GM12878 (cell line): Measurements from ENCODE around the gene NUB1.

Experiments used
- BRCA1 ChIP-seq: IDR thresholded peaks from 2 replicates; pipeline ENCODE4 v1.6.1; 2011; ENCODE audit warnings: low read depth, low read length, improper control_type of control experiment
- CREB1 ChIP-seq: IDR thresholded peaks from 2 replicates; pipeline ENCODE4 v1.6.1; 2012; ENCODE audit warnings: low read depth, mild to moderate bottlenecking, inconsistent platforms
- EP300 ChIP-seq, 2 experiments: fragments of 150-350 bp in 1 of 2; IDR thresholded peaks; 2 replicates each; pipeline ENCODE4 v1.6.1; 2011 to 2012; ENCODE audit warnings: low read depth in 2 of 2, low read length in 2 of 2, borderline replicate concordance in 1 of 2, improper control_type of control experiment in 1 of 2, inconsistent platforms in 1 of 2; ENCODE audit not compliant: control insufficient read depth in 1 of 2
- POLR2A ChIP-seq: IDR thresholded peaks from 2 replicates; pipeline ENCODE4 v1.6.1; 2011; ENCODE audit warnings: low read depth, mild to moderate bottlenecking, low read length
- TF ChIP-seq, protein P1 (sequence below): IDR thresholded peaks from 2 replicates; pipeline ENCODE4 v1.6.1; 2011; ENCODE audit warnings: borderline replicate concordance, low read depth, mild to moderate bottlenecking, moderate library complexity, mixed read lengths, low read length; ENCODE audit not compliant: insufficient read depth; ENCODE audit errors: extremely low read length
- TF ChIP-seq, protein P2 (sequence below): fragments of 450-650 bp; IDR thresholded peaks from 2 replicates; pipeline ENCODE4 v1.6.1; 2017; ENCODE audit warnings: mild to moderate bottlenecking, low read depth, inconsistent platforms; ENCODE audit not compliant: poor library complexity, severe bottlenecking
- TF ChIP-seq, protein P3 (sequence below): fragments of 450-650 bp; IDR thresholded peaks from 2 replicates; pipeline ENCODE4 v1.6.1; 2018; ENCODE audit warnings: borderline replicate concordance, mild to moderate bottlenecking; ENCODE audit not compliant: partially characterized antibody

DNA sequence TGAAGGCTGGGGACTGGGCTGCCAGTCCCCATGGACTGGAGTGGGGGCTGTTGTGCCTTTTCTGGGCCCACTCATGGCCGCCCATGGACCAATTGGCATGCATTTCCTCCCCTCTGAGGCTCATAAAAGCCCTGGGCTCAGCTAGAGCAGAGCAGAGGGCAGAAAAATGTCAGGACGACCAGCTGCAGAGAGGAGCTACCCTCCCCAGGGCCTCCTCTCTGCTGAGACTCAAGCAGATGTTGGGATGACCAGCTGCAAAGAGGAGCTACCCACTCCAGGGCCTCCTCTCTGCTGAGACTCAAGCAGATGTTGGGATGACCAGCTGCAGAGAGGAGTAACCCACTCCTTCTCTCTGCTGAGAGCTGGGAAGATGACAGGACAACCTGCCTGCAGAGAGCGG, 20.3 kb upstream of the NUB1 start:
- TF ChIP-seq BRCA1 (no peak), EP300 (IDR thresholded peaks at IDR 0.05; ENCODE audit: borderline replicate concordance in 1 of 2, control insufficient read depth in 1 of 2, low read depth in 2 of 2, low read length in 2 of 2) (no peak), POLR2A (no peak), CREB1 (no peak)
- TF ChIP-seq, protein P1, sequence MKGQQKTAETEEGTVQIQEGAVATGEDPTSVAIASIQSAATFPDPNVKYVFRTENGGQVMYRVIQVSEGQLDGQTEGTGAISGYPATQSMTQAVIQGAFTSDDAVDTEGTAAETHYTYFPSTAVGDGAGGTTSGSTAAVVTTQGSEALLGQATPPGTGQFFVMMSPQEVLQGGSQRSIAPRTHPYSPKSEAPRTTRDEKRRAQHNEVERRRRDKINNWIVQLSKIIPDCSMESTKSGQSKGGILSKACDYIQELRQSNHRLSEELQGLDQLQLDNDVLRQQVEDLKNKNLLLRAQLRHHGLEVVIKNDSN, result no peak
- TF ChIP-seq, protein P2, sequence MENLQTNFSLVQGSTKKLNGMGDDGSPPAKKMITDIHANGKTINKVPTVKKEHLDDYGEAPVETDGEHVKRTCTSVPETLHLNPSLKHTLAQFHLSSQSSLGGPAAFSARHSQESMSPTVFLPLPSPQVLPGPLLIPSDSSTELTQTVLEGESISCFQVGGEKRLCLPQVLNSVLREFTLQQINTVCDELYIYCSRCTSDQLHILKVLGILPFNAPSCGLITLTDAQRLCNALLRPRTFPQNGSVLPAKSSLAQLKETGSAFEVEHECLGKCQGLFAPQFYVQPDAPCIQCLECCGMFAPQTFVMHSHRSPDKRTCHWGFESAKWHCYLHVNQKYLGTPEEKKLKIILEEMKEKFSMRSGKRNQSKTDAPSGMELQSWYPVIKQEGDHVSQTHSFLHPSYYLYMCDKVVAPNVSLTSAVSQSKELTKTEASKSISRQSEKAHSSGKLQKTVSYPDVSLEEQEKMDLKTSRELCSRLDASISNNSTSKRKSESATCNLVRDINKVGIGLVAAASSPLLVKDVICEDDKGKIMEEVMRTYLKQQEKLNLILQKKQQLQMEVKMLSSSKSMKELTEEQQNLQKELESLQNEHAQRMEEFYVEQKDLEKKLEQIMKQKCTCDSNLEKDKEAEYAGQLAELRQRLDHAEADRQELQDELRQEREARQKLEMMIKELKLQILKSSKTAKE, result no peak
- TF ChIP-seq, protein P3, sequence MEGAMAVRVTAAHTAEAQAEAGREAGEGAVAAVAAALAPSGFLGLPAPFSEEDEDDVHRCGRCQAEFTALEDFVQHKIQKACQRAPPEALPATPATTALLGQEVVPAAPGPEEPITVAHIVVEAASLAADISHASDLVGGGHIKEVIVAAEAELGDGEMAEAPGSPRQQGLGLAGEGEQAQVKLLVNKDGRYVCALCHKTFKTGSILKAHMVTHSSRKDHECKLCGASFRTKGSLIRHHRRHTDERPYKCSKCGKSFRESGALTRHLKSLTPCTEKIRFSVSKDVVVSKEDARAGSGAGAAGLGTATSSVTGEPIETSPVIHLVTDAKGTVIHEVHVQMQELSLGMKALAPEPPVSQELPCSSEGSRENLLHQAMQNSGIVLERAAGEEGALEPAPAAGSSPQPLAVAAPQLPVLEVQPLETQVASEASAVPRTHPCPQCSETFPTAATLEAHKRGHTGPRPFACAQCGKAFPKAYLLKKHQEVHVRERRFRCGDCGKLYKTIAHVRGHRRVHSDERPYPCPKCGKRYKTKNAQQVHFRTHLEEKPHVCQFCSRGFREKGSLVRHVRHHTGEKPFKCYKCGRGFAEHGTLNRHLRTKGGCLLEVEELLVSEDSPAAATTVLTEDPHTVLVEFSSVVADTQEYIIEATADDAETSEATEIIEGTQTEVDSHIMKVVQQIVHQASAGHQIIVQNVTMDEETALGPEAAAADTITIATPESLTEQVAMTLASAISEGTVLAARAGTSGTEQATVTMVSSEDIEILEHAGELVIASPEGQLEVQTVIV, result no peak
